Nephron progenitor cell (in vitro differentiated cells): ENCODE results near the gene CCDC120.

ENCODE experiments used
- DNase-seq: peaks from one replicate; pipeline ENCODE4 v3.0.0; 2021
- H3K27ac Mint-ChIP-seq: 2 replicates; pipeline ENCODE4 v1.8.0; 2021; ENCODE audit warnings: mild to moderate bottlenecking, moderate library complexity, mixed read lengths
- H3K27me3 Mint-ChIP-seq: 2 replicates; pipeline ENCODE4 v1.8.0; 2021; ENCODE audit warnings: mild to moderate bottlenecking, low read depth, mixed read lengths; ENCODE audit not compliant: poor library complexity
- H3K36me3 Mint-ChIP-seq: 2 replicates; pipeline ENCODE4 v1.8.0; 2021; ENCODE audit warnings: low read depth, mixed read lengths
- H3K4me1 Mint-ChIP-seq: 2 replicates; pipeline ENCODE4 v1.8.0; 2021; ENCODE audit warnings: mixed read lengths
- H3K4me3 Mint-ChIP-seq: 2 replicates; pipeline ENCODE4 v1.8.0; 2021; ENCODE audit warnings: mild to moderate bottlenecking, moderate library complexity, mixed read lengths
- H3K9me3 Mint-ChIP-seq: 2 replicates; pipeline ENCODE4 v1.8.0; 2021; ENCODE audit warnings: mild to moderate bottlenecking, moderate library complexity, mixed read lengths
- TF ChIP-seq, protein P1 (sequence below): fragments of 200-600 bp; sonication (generic); IDR thresholded peaks from 2 replicates; pipeline ENCODE4 v1.5.0; 2021; ENCODE audit warnings: antibody characterized with exemption

CCDC120 gene

GRCh38 chrX:49071877-49072711 is 13.3 kb downstream of the CCDC120 start:
- TF ChIP-seq, protein P1, sequence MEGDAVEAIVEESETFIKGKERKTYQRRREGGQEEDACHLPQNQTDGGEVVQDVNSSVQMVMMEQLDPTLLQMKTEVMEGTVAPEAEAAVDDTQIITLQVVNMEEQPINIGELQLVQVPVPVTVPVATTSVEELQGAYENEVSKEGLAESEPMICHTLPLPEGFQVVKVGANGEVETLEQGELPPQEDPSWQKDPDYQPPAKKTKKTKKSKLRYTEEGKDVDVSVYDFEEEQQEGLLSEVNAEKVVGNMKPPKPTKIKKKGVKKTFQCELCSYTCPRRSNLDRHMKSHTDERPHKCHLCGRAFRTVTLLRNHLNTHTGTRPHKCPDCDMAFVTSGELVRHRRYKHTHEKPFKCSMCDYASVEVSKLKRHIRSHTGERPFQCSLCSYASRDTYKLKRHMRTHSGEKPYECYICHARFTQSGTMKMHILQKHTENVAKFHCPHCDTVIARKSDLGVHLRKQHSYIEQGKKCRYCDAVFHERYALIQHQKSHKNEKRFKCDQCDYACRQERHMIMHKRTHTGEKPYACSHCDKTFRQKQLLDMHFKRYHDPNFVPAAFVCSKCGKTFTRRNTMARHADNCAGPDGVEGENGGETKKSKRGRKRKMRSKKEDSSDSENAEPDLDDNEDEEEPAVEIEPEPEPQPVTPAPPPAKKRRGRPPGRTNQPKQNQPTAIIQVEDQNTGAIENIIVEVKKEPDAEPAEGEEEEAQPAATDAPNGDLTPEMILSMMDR = no peak
- peaks cover 50% of the 10 kb centered on the region for H3K9me3 Mint-ChIP-seq

GRCh38 chrX:49072712-49073095 is 13.9 kb downstream of the CCDC120 start:
- TF ChIP-seq, protein P1 = no peak
- DNase-seq = no peak
- Mint-ChIP-seq H3K9me3 (peaks cover 50% of the 10 kb centered on the region), H3K4me1 (peaks cover 15% of the 10 kb centered on the region), H3K27ac (no peak overlapping the region), H3K36me3 (peaks cover 6% of the 10 kb centered on the region), H3K27me3 (no peaks in the 10 kb centered on the region), H3K4me3 (peak overlapping the region; percentile 85)

More at GRCh38 chrX:49071877-49072711, 13.3 kb downstream of the CCDC120 start:
- Mint-ChIP-seq H3K36me3 (peaks cover 6% of the 10 kb centered on the region), H3K27me3 (no peaks in the 10 kb centered on the region), H3K4me1 (peaks cover 15% of the 10 kb centered on the region), H3K4me3 (peak overlapping the region; percentile 85), H3K27ac (no peak overlapping the region)
- DNase-seq = no peak

- Mint-ChIP-seq H3K4me3 (peak within 1 kb of the TSS; percentile 85), H3K36me3 (peaks cover 6% of the 10 kb centered on the region), H3K9me3 (peaks cover 51% of the 10 kb centered on the region), H3K27ac (peak within 1 kb of the TSS; percentile 45), H3K27me3 (no peaks in the 10 kb centered on the region), H3K4me1 (peaks cover 19% of the 10 kb centered on the region)
- TF ChIP-seq, protein P1 = no peak
- DNase-seq = peak; percentile 83
Observed at GRCh38 chrX:49073601-49074575, 15.1 kb downstream of the CCDC120 start, which contains the start of gene PRAF2. PRAF2 (minus strand) TSS chrX:49074002; CDS start chrX:49073987, 15 bp downstream.

- Mint-ChIP-seq H3K27me3 (no peaks in the 10 kb centered on the region), H3K9me3 (peaks cover 49% of the 10 kb centered on the region), H3K4me1 (peaks cover 27% of the 10 kb centered on the region), H3K27ac (no peak overlapping the region), H3K36me3 (peaks cover 6% of the 10 kb centered on the region), H3K4me3 (no peak overlapping the region)
- TF ChIP-seq, protein P1 = no peak
- no peak for DNase-seq
Observed at GRCh38 chrX:49075347-49075746, 16.5 kb downstream of the CCDC120 start.

- no peaks in the 10 kb centered on the region for H3K36me3 Mint-ChIP-seq
- TF ChIP-seq, protein P1 = no peak
- no peak overlapping the region for H3K27ac Mint-ChIP-seq
- peaks cover 18% of the 10 kb centered on the region for H3K4me1 Mint-ChIP-seq
- no peaks in the 10 kb centered on the region for H3K27me3 Mint-ChIP-seq
- H3K4me3 Mint-ChIP-seq = no peak overlapping the region
- peaks cover 36% of the 10 kb centered on the region for H3K9me3 Mint-ChIP-seq
- no peak for DNase-seq
Observed at GRCh38 chrX:49077941-49078340, 19.1 kb downstream of the CCDC120 start.
